HG03060 (cell line): ENCODE results near the gene MRPL44.
"Not testable (repeated sequence)": the region's sequence is repeated elsewhere in the genome, so short reads cannot be mapped to it uniquely, and the experiment has no call there.

Experiments used
- ATAC-seq: cut with Tn5 transposase; IDR thresholded peaks from one replicate; pipeline ENCODE4 v1.9.1; 2021; ENCODE audit warnings: low read depth, moderate number of reproducible peaks; ENCODE audit not compliant: unreplicated experiment

Gene MRPL44

DNA sequence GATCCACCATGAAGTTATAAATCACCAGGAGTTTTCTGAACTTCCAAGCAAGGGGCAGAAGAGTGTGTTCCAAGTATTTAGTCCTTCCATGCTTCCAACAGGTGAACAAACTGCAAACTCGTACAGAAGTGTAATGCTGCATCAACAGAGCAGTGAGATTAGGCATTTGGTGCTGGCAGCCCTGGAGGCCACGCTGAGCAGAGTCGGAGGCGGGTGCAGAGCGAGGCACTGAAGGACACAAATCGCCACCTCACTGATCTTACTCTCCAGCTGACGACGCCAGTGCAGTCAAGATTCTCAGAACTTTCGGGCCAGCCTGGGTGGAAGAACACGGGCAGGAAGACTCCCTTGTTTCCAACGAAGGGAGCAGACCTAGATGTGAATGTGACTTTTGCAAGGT is 42.6 kb downstream of the MRPL44 start:
- no peak for ATAC-seq

DNA sequence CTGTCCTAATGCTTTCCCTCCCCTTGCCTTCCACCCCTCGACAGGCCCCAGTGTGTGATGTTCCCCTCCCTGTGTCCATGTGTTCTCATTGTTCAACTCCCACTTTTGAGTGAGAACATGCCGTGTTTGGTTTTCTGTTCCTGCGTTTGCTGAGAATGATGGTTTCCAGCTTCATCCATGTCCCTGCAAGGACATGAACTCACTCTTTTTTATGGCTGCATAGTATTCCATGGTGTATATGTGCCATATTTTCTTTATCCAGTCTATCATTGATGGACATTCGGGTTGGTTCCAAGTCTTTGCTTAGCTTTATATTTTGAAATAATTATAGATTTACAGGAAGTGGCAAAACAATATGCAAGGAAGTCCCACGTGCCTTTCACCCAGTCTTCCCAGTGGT is 43.4 kb downstream of the MRPL44 start:
- ATAC-seq, result not testable (repeated sequence)

DNA sequence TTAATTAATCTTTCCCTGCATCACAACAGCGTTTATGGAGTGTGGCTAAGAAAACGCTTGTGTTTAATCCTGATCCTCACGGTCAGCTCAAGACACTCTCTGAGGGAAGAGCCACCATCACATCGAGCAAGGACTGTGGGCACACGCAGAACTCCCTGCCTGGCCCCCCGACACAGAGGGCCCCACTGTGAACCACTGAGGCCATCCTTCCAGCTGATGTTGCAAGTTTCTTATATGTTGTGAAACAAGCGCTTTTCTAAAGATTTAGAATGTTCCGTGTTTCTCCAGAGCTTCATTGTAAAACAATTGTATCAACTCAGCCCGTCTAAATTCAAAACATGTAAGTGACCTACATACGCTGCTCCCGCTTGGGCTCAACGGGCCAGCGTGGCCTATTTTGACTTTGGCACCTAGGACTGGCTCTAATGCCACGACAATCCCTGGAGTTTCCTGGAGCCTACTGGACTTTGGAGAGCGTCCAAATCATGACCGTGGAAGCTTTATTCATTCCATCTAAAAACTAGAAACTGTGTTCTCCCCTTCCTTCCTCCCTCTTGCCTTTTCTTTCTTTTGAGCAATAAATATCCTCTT is 46.9 kb downstream of the MRPL44 start:
- ATAC-seq, result no peak

DNA sequence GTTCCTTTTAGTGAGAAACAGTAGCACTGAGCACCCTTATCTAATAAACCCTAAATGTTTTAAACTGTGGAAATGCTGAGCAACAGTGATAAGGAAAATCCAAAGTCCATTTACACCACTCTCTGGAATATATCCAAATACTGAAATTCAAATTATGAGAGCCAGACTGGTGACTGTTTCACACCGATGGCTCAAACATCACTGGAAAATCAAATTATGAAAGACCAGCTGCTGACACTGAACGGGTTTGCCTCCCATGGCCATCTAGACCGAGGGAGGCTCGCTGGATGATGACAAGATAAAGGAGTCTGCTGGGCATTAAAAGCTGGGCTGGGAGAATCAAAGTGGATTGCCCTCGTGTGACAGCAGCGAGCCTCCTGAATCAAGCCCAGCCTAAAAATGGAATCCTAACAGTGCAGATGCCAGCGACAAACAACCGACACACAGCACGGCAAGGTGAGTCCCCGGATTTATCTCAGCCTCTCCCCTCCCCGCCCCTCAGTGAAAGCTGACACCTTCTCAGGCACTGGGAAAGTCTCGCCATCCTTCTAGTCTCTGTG is 51.5 kb downstream of the MRPL44 start:
- no peak for ATAC-seq

DNA sequence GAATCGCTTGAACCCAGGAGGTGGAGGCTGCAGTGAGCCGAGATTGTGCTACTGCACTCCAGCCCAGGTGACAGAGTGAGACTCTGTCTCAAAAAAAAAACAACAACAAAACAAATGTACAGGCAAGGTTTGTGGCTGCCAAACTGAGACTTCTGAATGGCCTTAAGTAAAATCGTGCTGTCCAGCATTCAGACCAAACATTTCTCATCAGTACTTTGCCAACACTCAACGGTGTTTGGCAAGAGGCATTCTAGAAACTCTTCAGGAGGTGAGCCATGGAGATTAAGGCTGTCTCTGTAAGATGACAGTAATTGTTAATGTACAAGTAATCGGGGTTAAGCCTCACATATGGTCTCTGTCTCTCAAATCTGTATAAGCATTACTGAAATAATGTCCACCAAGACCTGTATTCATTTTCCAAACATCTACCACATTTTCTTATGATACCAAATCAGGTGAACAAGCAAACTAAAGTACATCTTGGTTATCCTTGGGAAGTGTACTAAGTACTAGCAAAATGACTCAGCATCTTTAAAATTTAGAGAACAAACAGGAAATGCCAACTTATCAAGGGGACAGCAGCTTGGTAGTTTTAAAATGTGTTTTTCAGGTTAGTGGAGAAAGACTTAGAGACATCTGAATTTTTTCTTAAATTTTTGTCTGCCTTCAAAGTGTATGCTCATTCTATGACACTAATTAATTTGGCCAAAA is 52.5 kb downstream of the MRPL44 start:
- ATAC-seq, result no peak

DNA sequence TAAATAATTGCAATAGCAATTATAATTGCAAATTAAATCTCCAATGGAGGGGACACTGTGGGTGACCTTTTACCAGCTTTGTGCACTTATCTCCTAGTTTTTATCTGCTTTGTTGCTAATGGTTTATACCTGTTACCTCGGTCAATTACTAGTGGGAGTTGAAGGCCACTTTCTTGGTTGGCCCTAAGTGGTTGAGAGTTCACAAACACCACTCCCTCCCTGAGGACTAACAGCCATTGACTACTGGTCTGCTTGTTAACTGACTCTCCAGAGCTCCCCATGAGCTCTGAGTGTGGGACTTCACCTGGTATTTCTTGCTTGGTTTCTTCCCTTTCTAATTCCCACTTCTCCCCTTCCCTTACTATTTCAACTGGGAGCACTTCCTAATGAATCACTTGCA is 54.6 kb downstream of the MRPL44 start:
- ATAC-seq, result no peak

DNA sequence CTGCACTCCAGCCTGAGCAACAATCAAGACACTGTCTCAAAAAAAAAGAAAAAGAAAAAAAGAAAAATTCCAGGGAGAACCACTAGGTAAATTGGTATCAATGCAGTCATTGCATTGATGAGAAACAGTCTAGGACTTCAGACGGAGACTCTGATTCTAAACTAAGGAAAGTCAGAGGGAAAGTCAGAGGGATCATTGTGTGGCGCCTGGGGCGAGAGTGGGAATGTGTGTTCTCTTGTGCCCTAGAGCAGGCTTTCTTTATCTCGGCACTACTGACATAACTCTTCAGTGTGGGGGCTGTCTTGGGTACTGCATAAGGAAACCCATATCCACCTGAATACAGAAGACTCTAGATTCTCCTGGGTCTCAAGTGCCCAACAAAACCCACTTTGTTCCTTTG is 57.1 kb downstream of the MRPL44 start:
- no peak for ATAC-seq

DNA sequence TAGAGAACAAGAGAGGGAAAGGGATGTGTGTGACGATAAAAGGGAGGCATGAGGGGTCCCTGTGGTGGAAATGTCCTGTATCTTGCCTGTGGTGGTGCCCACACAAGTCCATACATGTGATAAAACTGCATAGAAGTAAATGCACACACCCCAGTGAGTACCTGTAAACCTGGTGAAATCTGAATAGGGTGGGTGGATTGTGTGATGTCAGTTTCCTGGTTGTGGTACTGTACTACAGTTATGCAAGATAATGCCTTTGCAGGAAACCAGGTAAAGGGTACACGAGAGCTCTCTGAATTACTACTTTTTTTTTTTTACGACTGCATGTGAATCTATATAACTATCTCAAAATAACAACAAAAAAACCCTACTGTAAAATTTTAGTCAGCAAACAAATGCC is 59.7 kb downstream of the MRPL44 start:
- ATAC-seq, result no peak
